Neural cell (in vitro differentiated cells): ENCODE data around the gene DBP. TPM values are rescaled to one million over a fixed set of nuclear protein-coding genes. Genes with fewer than 3 reads are reported as not detected.

Experiments
- H2AFZ ChIP-seq: fragments of 200-600, 300-800 bp; sonication (generic), shearing (Covaris generic); 2 replicates; pipeline ENCODE4 v1.6.0; 2014; ENCODE audit warnings: low read depth, mild to moderate bottlenecking, antibody characterized with exemption, low read length, moderate library complexity
- H3F3A ChIP-seq: fragments of 200-600 bp; shearing (Covaris generic); 2 replicates; pipeline ENCODE4 v1.6.1; 2016; ENCODE audit warnings: mild to moderate bottlenecking, moderate library complexity, mixed read lengths, antibody characterized with exemption, low read length; ENCODE audit not compliant: insufficient read depth, poor library complexity, severe bottlenecking
- H3K27ac ChIP-seq: fragments of 200-600, 300-800 bp; sonication (generic), shearing (Covaris generic); 2 replicates; pipeline ENCODE4 v1.5.1; 2014; ENCODE audit warnings: mild to moderate bottlenecking, low read length, moderate library complexity
- H3K27me3 ChIP-seq: fragments of 300-800, 200-600 bp; sonication (generic), shearing (Covaris generic); 2 replicates; pipeline ENCODE4 v1.6.0; 2014; ENCODE audit warnings: mild to moderate bottlenecking, low read depth, low read length, moderate library complexity; ENCODE audit not compliant: insufficient read depth
- H3K36me3 ChIP-seq: fragments of 300-800, 200-600 bp; sonication (generic), shearing (Covaris generic); 2 replicates; pipeline ENCODE4 v1.5.1; 2014; ENCODE audit warnings: mild to moderate bottlenecking, antibody characterized with exemption, low read length, moderate library complexity; ENCODE audit not compliant: insufficient read depth
- H3K4me2 ChIP-seq: fragments of 300-800, 200-600 bp; sonication (generic), shearing (Covaris generic); 2 replicates; pipeline ENCODE4 v1.6.0; 2014; ENCODE audit warnings: mild to moderate bottlenecking, low read length
- H3K4me3 ChIP-seq: fragments of 300-800, 200-600 bp; sonication (generic), shearing (Covaris generic); 2 replicates; pipeline ENCODE4 v1.5.1; 2014; ENCODE audit warnings: mild to moderate bottlenecking, low read length, moderate library complexity
- H3K79me2 ChIP-seq: fragments of 200-600 bp; shearing (Covaris generic); replicated peaks from 2 replicates; pipeline ENCODE4 v1.6.0; 2014; ENCODE audit warnings: mild to moderate bottlenecking, low read length, moderate library complexity; ENCODE audit not compliant: insufficient read depth
- H3K9ac ChIP-seq: fragments of 300-800, 200-600 bp; sonication (generic), shearing (Covaris generic); 2 replicates; pipeline ENCODE4 v1.6.1; 2016; ENCODE audit warnings: mild to moderate bottlenecking, low read length, mixed read lengths
- H3K9me2 ChIP-seq: fragments of 200-600 bp; shearing (Covaris generic); 2 replicates; pipeline ENCODE4 v1.6.1; 2016; ENCODE audit warnings: mild to moderate bottlenecking, low read length, mixed read lengths; ENCODE audit not compliant: insufficient read depth
- H3K9me3 ChIP-seq: fragments of 200-600, 300-800 bp; sonication (generic), shearing (Covaris generic); 2 replicates; pipeline ENCODE4 v1.6.1; 2016; ENCODE audit warnings: mild to moderate bottlenecking, mixed run types, low read length, moderate library complexity, mixed read lengths
- H4K20me1 ChIP-seq: fragments of 200-600 bp; shearing (Covaris generic); 2 replicates; pipeline ENCODE4 v1.6.1; 2016; ENCODE audit warnings: mild to moderate bottlenecking, mixed run types; ENCODE audit not compliant: insufficient read depth
- EP300 ChIP-seq: fragments of 450-650 bp; conservative IDR thresholded peaks from 2 replicates; pipeline ENCODE4 v1.6.1; 2014; ENCODE audit warnings: antibody characterized with exemption, mild to moderate bottlenecking, moderate library complexity; ENCODE audit not compliant: poor library complexity, severe bottlenecking
- EZH2 ChIP-seq: fragments of 200-600, 300-800 bp; shearing (Covaris generic), sonication (generic); IDR thresholded peaks from 2 replicates; pipeline ENCODE4 v1.6.1; 2014; ENCODE audit warnings: antibody characterized with exemption, low read length, borderline replicate concordance, mild to moderate bottlenecking; ENCODE audit not compliant: insufficient read depth, poor library complexity, severe bottlenecking
- MXI1 ChIP-seq: fragments of 450-650 bp; conservative IDR thresholded peaks from 2 replicates; pipeline ENCODE4 v1.6.1; 2014; ENCODE audit warnings: antibody characterized with exemption, mild to moderate bottlenecking; ENCODE audit not compliant: poor library complexity, severe bottlenecking
- POLR2AphosphoS5 ChIP-seq: IDR thresholded peaks from 2 replicates; pipeline ENCODE4 v1.6.1; 2012
- RAD21 ChIP-seq: fragments of 450-650 bp; conservative IDR thresholded peaks from 2 replicates; pipeline ENCODE4 v1.6.1; 2014; ENCODE audit warnings: antibody characterized with exemption, mild to moderate bottlenecking, moderate library complexity
- SMC3 ChIP-seq: fragments of 450-650 bp; conservative IDR thresholded peaks from 2 replicates; pipeline ENCODE4 v1.6.1; 2014; ENCODE audit warnings: antibody characterized with exemption, mild to moderate bottlenecking, moderate library complexity; ENCODE audit not compliant: poor library complexity
- TAF1 ChIP-seq: IDR thresholded peaks from 2 replicates; pipeline ENCODE4 v1.6.1; 2012; ENCODE audit warnings: low read depth
- polyA plus RNA-seq: library from polyadenylated mRNA; depleted of rRNA; stranded (reverse); fragments of >200 nt; gene quantifications from 2 replicates; pipeline ENCODE4 v1.2.3, GENCODE V29; 2014
- TF ChIP-seq, protein P1 (sequence below): IDR thresholded peaks from 2 replicates; pipeline ENCODE4 v1.6.1; 2012; ENCODE audit warnings: borderline replicate concordance
- TF ChIP-seq, protein P2 (sequence below): fragments of 450-650 bp; IDR thresholded peaks from 2 replicates; pipeline ENCODE4 v1.5.1; 2014; ENCODE audit warnings: antibody characterized with exemption, mild to moderate bottlenecking, moderate library complexity; ENCODE audit not compliant: poor library complexity, severe bottlenecking

Gene DBP
- polyA plus RNA-seq, 1 donor from 2014 or later: 3.6 TPM

DNA sequence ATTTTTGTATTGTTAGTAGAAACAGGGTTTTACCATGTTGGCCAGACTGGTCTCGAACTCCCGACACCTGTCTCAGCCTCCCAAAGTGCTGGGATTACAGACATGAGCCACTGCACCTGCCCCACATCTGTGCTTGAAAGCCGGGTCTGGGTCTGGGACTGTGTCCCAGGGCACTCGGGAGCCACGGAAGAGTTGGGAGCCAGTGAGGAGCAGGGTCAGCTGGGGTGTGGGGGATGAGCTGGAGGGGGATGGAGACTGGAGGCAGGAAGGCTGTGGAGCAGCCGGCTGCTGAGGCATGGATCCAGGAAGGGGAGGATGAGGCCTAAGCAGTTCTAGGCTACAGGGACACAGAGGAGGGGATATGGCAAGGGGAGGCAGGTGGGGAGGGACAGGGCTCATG is 41.3 kb downstream of the DBP start:
- Histone ChIP-seq H3K4me3 (no peak overlapping the region), H3K4me2 (no peak overlapping the region), H3K79me2 (no peaks in the 10 kb centered on the region), H3K9ac (no peak overlapping the region), H2AFZ (no peak overlapping the region), H3K9me2 (no peaks in the 10 kb centered on the region), H3F3A (no peaks in the 10 kb centered on the region), H3K9me3 (no peaks in the 10 kb centered on the region), H4K20me1 (no peaks in the 10 kb centered on the region), H3K36me3 (no peaks in the 10 kb centered on the region), H3K27ac (no peak overlapping the region), H3K27me3 (no peaks in the 10 kb centered on the region)
- TF ChIP-seq SMC3 (no peak), MXI1 (no peak), TAF1 (no peak), POLR2AphosphoS5 (no peak), EZH2 (no peak)

DNA sequence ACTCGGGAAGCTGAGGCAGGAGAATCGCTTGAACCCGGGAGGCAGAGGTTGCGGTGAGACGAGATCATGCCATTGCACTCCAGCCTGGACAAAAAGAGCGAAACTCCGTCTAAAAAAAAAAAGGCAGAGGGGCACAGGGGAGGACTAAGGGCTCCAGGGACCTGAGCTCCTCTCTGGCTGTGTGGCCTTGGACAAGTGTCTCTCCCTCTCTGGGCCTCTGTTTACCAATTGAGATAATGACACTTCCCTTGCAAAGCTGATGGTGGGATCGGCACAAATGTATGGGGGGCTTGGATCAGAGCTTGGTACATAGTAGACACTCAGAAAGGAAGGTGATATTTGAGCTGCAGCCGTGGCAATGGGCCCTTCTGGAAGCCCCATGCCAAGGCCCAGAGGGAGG is 42.0 kb downstream of the DBP start:
- Histone ChIP-seq H3K36me3 (no peaks in the 10 kb centered on the region), H3K4me3 (no peak overlapping the region), H4K20me1 (no peaks in the 10 kb centered on the region), H2AFZ (no peak overlapping the region), H3K27ac (no peak overlapping the region), H3K9ac (no peak overlapping the region), H3K79me2 (no peaks in the 10 kb centered on the region), H3K4me2 (no peak overlapping the region), H3F3A (no peaks in the 10 kb centered on the region), H3K27me3 (no peaks in the 10 kb centered on the region), H3K9me2 (no peaks in the 10 kb centered on the region), H3K9me3 (no peaks in the 10 kb centered on the region)
- no peak for TF ChIP-seq EZH2
- TF ChIP-seq TAF1: no peak
- no peak for TF ChIP-seq EP300
- TF ChIP-seq MXI1: no peak
- TF ChIP-seq, protein P1, sequence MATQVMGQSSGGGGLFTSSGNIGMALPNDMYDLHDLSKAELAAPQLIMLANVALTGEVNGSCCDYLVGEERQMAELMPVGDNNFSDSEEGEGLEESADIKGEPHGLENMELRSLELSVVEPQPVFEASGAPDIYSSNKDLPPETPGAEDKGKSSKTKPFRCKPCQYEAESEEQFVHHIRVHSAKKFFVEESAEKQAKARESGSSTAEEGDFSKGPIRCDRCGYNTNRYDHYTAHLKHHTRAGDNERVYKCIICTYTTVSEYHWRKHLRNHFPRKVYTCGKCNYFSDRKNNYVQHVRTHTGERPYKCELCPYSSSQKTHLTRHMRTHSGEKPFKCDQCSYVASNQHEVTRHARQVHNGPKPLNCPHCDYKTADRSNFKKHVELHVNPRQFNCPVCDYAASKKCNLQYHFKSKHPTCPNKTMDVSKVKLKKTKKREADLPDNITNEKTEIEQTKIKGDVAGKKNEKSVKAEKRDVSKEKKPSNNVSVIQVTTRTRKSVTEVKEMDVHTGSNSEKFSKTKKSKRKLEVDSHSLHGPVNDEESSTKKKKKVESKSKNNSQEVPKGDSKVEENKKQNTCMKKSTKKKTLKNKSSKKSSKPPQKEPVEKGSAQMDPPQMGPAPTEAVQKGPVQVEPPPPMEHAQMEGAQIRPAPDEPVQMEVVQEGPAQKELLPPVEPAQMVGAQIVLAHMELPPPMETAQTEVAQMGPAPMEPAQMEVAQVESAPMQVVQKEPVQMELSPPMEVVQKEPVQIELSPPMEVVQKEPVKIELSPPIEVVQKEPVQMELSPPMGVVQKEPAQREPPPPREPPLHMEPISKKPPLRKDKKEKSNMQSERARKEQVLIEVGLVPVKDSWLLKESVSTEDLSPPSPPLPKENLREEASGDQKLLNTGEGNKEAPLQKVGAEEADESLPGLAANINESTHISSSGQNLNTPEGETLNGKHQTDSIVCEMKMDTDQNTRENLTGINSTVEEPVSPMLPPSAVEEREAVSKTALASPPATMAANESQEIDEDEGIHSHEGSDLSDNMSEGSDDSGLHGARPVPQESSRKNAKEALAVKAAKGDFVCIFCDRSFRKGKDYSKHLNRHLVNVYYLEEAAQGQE: no peak
- no peak for TF ChIP-seq RAD21
- no peak for TF ChIP-seq SMC3
- TF ChIP-seq, protein P2, sequence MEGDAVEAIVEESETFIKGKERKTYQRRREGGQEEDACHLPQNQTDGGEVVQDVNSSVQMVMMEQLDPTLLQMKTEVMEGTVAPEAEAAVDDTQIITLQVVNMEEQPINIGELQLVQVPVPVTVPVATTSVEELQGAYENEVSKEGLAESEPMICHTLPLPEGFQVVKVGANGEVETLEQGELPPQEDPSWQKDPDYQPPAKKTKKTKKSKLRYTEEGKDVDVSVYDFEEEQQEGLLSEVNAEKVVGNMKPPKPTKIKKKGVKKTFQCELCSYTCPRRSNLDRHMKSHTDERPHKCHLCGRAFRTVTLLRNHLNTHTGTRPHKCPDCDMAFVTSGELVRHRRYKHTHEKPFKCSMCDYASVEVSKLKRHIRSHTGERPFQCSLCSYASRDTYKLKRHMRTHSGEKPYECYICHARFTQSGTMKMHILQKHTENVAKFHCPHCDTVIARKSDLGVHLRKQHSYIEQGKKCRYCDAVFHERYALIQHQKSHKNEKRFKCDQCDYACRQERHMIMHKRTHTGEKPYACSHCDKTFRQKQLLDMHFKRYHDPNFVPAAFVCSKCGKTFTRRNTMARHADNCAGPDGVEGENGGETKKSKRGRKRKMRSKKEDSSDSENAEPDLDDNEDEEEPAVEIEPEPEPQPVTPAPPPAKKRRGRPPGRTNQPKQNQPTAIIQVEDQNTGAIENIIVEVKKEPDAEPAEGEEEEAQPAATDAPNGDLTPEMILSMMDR: no peak
- TF ChIP-seq POLR2AphosphoS5: no peak

DNA sequence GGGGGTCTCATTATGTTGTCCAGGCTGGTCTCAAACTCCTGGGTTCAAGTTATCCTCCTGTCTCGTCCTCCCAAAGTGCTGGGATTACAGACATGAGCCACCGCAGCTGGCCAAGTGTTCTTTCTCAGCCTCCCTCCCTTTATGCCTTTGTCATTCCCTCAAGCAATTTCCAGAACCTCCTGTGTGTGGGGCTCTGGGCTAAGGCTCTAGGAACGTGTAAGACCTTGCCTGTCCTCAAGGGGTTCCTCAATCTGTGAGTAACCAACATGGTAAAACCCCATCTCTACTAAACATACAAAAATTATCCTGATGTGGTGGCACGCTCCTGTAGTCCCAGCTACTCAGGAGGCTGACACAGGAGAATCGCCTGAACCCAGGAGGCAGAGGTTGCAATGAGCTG is 46.2 kb downstream of the DBP start:
- Histone ChIP-seq H2AFZ (no peak overlapping the region), H3K36me3 (no peaks in the 10 kb centered on the region), H3K9ac (no peak overlapping the region), H3F3A (no peaks in the 10 kb centered on the region), H4K20me1 (no peaks in the 10 kb centered on the region), H3K9me2 (no peaks in the 10 kb centered on the region), H3K79me2 (no peaks in the 10 kb centered on the region), H3K27me3 (peaks cover 4% of the 10 kb centered on the region), H3K9me3 (no peaks in the 10 kb centered on the region), H3K27ac (no peak overlapping the region), H3K4me3 (no peak overlapping the region), H3K4me2 (no peak overlapping the region)
- TF ChIP-seq, protein P1: no peak
- TF ChIP-seq EZH2 (no peak), EP300 (no peak), MXI1 (no peak), POLR2AphosphoS5 (no peak), RAD21 (no peak), SMC3 (no peak), TAF1 (no peak)
- TF ChIP-seq, protein P2: no peak
